OCI-LY1 (cell line): ENCODE data around the gene MPI.

Experiments
- EZH2 ChIP-seq: fragments of 200-600 bp; sonication (generic), shearing (Covaris generic); IDR thresholded peaks from 2 replicates; pipeline ENCODE4 v1.8.0; 2017; ENCODE audit warnings: borderline replicate concordance, mixed run types, mild to moderate bottlenecking, antibody characterized with exemption, low read length, moderate library complexity, mixed read lengths
- TF ChIP-seq, protein P1 (sequence below): fragments of 200-600 bp; sonication (generic), shearing (Covaris generic); IDR thresholded peaks from 2 replicates; pipeline ENCODE4 v1.5.1; 2017; ENCODE audit warnings: mild to moderate bottlenecking, antibody characterized with exemption, low read length, moderate library complexity, mixed read lengths

DNA sequence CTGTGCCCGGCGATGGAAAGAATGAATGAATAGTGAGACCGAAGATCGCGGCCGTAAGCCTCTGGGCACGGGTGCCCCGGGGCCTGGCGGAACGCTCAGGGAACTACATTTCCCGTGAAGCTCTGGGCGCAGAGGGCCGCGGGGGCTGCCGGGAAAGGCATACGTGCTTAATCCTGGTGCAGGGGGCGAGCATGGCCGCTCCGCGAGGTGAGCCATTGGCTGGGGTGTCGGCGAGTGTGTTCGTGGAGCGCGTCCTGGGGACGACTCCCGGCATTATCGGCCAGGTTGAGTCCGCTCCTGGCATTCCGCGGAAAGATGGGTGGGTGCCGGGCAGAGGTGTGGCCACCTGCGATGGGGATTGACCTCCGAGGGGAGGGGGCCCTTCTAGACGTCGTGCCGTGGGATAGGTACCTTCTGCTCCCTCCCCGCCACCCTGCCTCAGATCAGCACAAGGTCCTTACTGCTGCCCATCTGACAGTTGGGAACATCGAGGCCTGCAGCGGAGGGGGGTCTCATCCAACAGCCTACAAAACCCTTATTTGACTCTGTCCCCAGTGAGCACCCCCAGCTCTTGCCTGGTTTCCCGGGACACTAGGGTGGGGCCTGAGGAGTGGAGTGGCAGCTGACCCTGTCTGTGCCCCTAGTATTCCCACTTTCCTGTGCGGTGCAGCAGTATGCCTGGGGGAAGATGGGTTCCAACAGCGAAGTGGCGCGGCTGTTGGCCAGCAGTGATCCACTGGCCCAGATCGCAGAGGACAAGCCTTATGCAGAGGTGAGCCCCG is at the start of gene MPI:
- TF ChIP-seq, protein P1, sequence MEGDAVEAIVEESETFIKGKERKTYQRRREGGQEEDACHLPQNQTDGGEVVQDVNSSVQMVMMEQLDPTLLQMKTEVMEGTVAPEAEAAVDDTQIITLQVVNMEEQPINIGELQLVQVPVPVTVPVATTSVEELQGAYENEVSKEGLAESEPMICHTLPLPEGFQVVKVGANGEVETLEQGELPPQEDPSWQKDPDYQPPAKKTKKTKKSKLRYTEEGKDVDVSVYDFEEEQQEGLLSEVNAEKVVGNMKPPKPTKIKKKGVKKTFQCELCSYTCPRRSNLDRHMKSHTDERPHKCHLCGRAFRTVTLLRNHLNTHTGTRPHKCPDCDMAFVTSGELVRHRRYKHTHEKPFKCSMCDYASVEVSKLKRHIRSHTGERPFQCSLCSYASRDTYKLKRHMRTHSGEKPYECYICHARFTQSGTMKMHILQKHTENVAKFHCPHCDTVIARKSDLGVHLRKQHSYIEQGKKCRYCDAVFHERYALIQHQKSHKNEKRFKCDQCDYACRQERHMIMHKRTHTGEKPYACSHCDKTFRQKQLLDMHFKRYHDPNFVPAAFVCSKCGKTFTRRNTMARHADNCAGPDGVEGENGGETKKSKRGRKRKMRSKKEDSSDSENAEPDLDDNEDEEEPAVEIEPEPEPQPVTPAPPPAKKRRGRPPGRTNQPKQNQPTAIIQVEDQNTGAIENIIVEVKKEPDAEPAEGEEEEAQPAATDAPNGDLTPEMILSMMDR, result no peak
- no peak for TF ChIP-seq EZH2
